HCT116 (cell line): ENCODE results near the gene NUMB.

Experiments
- EZH2 ChIP-seq: fragments of 200-600 bp; sonication (generic); IDR thresholded peaks from 2 replicates; pipeline ENCODE4 v1.6.1; 2017; ENCODE audit warnings: antibody characterized with exemption, mixed run types
- POLR2A ChIP-seq: IDR thresholded peaks from 2 replicates; pipeline ENCODE4 v1.7.0; 2011; ENCODE audit warnings: borderline replicate concordance; ENCODE audit not compliant: insufficient read depth, insufficient read length; ENCODE audit errors: extremely low read depth
- POLR2AphosphoS5 ChIP-seq: IDR thresholded peaks from 2 replicates; pipeline ENCODE4 v1.6.1; 2011; ENCODE audit warnings: mild to moderate bottlenecking, low read depth, low read length, moderate library complexity
- RAD21 ChIP-seq: IDR thresholded peaks from 2 replicates; pipeline ENCODE4 v1.6.1; 2012; ENCODE audit warnings: low read depth, mild to moderate bottlenecking
- TF ChIP-seq, protein P1 (sequence below), 3 experiments: fragments of 200-600 bp in 1 of 3; sonication (generic) in 1 of 3; IDR thresholded peaks in 2 of 3; conservative IDR thresholded peaks in 1 of 3; 2 replicates each; pipeline ENCODE4 v1.5.1; 2012 to 2017; ENCODE audit warnings: low read depth in 2 of 3, low read length in 2 of 3, antibody characterized with exemption in 1 of 3, borderline replicate concordance in 1 of 3, control low read depth in 1 of 3, mild to moderate bottlenecking in 1 of 3, mixed read lengths in 1 of 3, mixed run types in 1 of 3, moderate library complexity in 1 of 3; ENCODE audit not compliant: insufficient read depth in 1 of 3
- TF ChIP-seq, protein P2 (sequence below): IDR thresholded peaks from 2 replicates; pipeline ENCODE4 v1.6.1; 2012

DNA sequence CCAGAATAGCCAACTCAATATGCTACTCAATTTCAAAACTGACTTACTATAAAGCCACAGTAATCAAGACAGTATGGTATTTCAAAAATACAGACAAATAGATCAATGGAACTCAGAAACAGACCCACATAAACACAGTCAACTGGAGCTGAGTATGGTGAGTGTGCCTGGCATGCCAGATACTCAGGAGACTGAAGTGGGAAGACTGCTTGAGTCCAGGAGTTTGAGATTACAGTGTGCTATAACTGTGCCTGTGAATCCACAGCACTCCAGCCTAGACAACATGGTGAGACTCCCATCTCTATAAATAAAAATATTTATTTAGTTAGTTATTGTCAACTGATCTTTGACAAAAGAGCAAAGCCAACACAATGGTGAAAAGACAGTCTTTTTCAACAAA lies 81.8 kb downstream of the NUMB start:
- TF ChIP-seq, protein P1, sequence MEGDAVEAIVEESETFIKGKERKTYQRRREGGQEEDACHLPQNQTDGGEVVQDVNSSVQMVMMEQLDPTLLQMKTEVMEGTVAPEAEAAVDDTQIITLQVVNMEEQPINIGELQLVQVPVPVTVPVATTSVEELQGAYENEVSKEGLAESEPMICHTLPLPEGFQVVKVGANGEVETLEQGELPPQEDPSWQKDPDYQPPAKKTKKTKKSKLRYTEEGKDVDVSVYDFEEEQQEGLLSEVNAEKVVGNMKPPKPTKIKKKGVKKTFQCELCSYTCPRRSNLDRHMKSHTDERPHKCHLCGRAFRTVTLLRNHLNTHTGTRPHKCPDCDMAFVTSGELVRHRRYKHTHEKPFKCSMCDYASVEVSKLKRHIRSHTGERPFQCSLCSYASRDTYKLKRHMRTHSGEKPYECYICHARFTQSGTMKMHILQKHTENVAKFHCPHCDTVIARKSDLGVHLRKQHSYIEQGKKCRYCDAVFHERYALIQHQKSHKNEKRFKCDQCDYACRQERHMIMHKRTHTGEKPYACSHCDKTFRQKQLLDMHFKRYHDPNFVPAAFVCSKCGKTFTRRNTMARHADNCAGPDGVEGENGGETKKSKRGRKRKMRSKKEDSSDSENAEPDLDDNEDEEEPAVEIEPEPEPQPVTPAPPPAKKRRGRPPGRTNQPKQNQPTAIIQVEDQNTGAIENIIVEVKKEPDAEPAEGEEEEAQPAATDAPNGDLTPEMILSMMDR (IDR thresholded peaks at IDR 0.05 in 2 of 3, conservative IDR thresholded peaks at IDR 0.05 in 1 of 3; ENCODE audit: borderline replicate concordance in 1 of 3, insufficient read depth in 1 of 3, low read depth in 2 of 3, low read length in 2 of 3), result no peak
- TF ChIP-seq POLR2AphosphoS5 (no peak), EZH2 (no peak), POLR2A (no peak), RAD21 (no peak)
- TF ChIP-seq, protein P2, sequence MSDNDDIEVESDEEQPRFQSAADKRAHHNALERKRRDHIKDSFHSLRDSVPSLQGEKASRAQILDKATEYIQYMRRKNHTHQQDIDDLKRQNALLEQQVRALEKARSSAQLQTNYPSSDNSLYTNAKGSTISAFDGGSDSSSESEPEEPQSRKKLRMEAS, result no peak
